ENCODE measurements around the gene CDH4. TPM values are rescaled to one million over a fixed set of nuclear protein-coding genes. Genes with fewer than 3 reads are reported as not detected.

The CDH4 gene
- total RNA-seq, 2 experiments from 2014 or later = not detected

DNA sequence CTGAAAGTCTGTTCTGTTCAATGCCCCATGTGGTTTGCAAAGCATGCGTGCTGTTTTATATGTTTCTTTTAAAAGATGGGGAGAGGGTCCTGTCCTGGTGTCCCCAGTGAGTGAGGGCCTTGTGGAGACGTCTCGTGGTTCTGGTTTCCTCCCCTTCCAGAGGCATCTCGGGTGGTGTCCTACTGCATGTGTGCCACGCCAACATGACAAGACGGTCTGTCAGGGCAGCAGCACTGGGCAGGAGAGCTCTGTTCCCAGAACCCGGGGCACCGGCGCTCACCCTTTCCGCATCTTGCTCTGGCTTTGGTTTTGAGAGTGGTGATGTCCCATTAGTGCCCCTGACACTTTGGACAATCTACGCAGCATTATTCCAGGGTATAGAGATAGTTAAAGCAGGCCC lies 275.6 kb downstream of the CDH4 start:
- H3K36me3 ChIP-seq (ENCODE audit: insufficient read depth, low read length) = no peaks in the 10 kb centered on the region
- H3K4me2 ChIP-seq (ENCODE audit: low read length) = no peak overlapping the region
- H3K9me3 ChIP-seq (ENCODE audit: low read length) = no peaks in the 10 kb centered on the region
- no peaks in the 10 kb centered on the region for H3K79me2 ChIP-seq (ENCODE audit: insufficient read depth, low read depth, low read length)
- no peak overlapping the region for H3K27ac ChIP-seq (ENCODE audit: low read depth, low read length, poor library complexity, severe bottlenecking)
- intact Hi-C loops (cut with micrococcal nuclease; ENCODE audit: unreplicated experiment) = no loop called here
- DNase-seq (ENCODE audit: low spot score) = no peak
- H3K9me2 ChIP-seq (ENCODE audit: insufficient read depth, low read length) = no peaks in the 10 kb centered on the region
- ChIA-PET CTCF (ENCODE audit: unreplicated experiment) (no interaction called here), POLR2A (interaction anchor here (0.6 kb wide), 1 partner anchor 122 kb away, joined by 3 read pairs; no protein-coding TSS in a partner anchor)
- H2AFZ ChIP-seq (ENCODE audit: low read length) = no peak overlapping the region
- no peaks in the 10 kb centered on the region for H4K20me1 ChIP-seq (ENCODE audit: insufficient read depth, low read length)
- BruUV-seq (replicated peaks) = no TSS peak
- TF ChIP-seq, protein P1, sequence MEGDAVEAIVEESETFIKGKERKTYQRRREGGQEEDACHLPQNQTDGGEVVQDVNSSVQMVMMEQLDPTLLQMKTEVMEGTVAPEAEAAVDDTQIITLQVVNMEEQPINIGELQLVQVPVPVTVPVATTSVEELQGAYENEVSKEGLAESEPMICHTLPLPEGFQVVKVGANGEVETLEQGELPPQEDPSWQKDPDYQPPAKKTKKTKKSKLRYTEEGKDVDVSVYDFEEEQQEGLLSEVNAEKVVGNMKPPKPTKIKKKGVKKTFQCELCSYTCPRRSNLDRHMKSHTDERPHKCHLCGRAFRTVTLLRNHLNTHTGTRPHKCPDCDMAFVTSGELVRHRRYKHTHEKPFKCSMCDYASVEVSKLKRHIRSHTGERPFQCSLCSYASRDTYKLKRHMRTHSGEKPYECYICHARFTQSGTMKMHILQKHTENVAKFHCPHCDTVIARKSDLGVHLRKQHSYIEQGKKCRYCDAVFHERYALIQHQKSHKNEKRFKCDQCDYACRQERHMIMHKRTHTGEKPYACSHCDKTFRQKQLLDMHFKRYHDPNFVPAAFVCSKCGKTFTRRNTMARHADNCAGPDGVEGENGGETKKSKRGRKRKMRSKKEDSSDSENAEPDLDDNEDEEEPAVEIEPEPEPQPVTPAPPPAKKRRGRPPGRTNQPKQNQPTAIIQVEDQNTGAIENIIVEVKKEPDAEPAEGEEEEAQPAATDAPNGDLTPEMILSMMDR (conservative IDR thresholded peaks at IDR 0.05; ENCODE audit: low read length) = no peak
- no peak for TF ChIP-seq EZH2phosphoT487 (IDR thresholded peaks at IDR 0.05; ENCODE audit: borderline replicate concordance, low read depth, low read length)
- no peak overlapping the region for H3K4me3 ChIP-seq (ENCODE audit: low read depth, low read length, poor library complexity, severe bottlenecking)
- H3K4me1 ChIP-seq (ENCODE audit: insufficient read depth, low read length, poor library complexity, severe bottlenecking) = no peaks in the 10 kb centered on the region

DNA sequence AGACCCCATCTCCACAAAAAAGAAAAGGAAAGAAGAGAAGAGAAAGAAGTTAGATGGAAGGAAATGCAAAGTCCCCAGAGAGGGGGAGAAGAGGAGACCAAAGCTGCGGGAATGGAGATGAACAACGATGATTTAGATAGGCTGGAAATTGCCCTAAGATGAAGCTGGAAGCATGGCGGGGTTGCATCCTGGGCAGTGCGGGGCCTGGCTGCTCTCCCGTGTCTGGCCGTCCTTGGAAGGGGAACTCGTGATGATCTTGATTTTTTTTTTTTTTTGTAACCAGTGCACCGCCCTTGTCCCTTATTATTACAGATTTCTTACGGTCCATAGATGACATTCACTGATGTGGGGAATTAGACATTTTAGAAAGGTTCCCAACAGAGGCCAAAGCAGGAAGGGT lies 276.5 kb downstream of the CDH4 start:
- no peak for DNase-seq (ENCODE audit: low spot score)
- no peak overlapping the region for H2AFZ ChIP-seq (ENCODE audit: low read length)
- POLR2A ChIA-PET = no interaction called here
- H3K79me2 ChIP-seq (ENCODE audit: insufficient read depth, low read depth, low read length) = no peaks in the 10 kb centered on the region
- H3K4me1 ChIP-seq (ENCODE audit: insufficient read depth, low read length, poor library complexity, severe bottlenecking) = no peaks in the 10 kb centered on the region
- intact Hi-C loops (cut with micrococcal nuclease; ENCODE audit: unreplicated experiment) = no loop called here
- no peak overlapping the region for H3K27ac ChIP-seq (ENCODE audit: low read depth, low read length, poor library complexity, severe bottlenecking)
- no peaks in the 10 kb centered on the region for H3K9me3 ChIP-seq (ENCODE audit: low read length)
- no peak overlapping the region for H3K4me2 ChIP-seq (ENCODE audit: low read length)
- no peak overlapping the region for H3K4me3 ChIP-seq (ENCODE audit: low read depth, low read length, poor library complexity, severe bottlenecking)
- BruUV-seq (replicated peaks) = no TSS peak
- TF ChIP-seq EZH2phosphoT487 (IDR thresholded peaks at IDR 0.05; ENCODE audit: borderline replicate concordance, low read depth, low read length) = no peak
- TF ChIP-seq, protein P1 (conservative IDR thresholded peaks at IDR 0.05; ENCODE audit: low read length) = no peak
- no peaks in the 10 kb centered on the region for H3K36me3 ChIP-seq (ENCODE audit: insufficient read depth, low read length)
- no peaks in the 10 kb centered on the region for H4K20me1 ChIP-seq (ENCODE audit: insufficient read depth, low read length)
- CTCF ChIA-PET (ENCODE audit: unreplicated experiment) = no interaction called here
- H3K9me2 ChIP-seq (ENCODE audit: insufficient read depth, low read length) = no peaks in the 10 kb centered on the region

DNA sequence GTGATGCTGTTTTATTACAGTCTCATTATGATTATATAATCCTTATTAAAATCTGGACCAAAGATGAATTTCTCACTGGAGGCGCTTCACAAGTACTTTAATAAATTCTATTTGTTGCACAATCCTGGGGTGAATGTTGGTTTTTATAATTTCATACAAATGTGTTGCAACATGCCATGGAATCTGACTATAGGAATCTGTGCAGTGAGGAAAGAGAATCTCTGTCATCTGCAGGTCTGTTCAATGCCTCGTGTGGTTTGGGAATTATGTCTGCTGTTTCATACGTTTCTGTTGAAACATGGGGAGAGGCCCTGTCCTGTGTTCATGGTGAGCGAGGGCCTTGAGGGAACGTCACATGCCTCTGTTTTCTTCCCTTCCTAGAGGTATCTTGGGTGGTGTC lies 277.3 kb downstream of the CDH4 start:
- no peaks in the 10 kb centered on the region for H3K9me2 ChIP-seq (ENCODE audit: insufficient read depth, low read length)
- no peak overlapping the region for H2AFZ ChIP-seq (ENCODE audit: low read length)
- H3K4me3 ChIP-seq (ENCODE audit: low read depth, low read length, poor library complexity, severe bottlenecking) = no peak overlapping the region
- H3K9me3 ChIP-seq (ENCODE audit: low read length) = no peaks in the 10 kb centered on the region
- intact Hi-C loops (cut with micrococcal nuclease; ENCODE audit: unreplicated experiment) = no loop called here
- H3K27ac ChIP-seq (ENCODE audit: low read depth, low read length, poor library complexity, severe bottlenecking) = no peak overlapping the region
- H3K36me3 ChIP-seq (ENCODE audit: insufficient read depth, low read length) = no peaks in the 10 kb centered on the region
- H3K4me2 ChIP-seq (ENCODE audit: low read length) = no peak overlapping the region
- no peak for DNase-seq (ENCODE audit: low spot score)
- POLR2A ChIA-PET = no interaction called here
- no peaks in the 10 kb centered on the region for H3K4me1 ChIP-seq (ENCODE audit: insufficient read depth, low read length, poor library complexity, severe bottlenecking)
- CTCF ChIA-PET (ENCODE audit: unreplicated experiment) = no interaction called here
- no peaks in the 10 kb centered on the region for H4K20me1 ChIP-seq (ENCODE audit: insufficient read depth, low read length)
- TF ChIP-seq, protein P1 (conservative IDR thresholded peaks at IDR 0.05; ENCODE audit: low read length) = no peak
- TF ChIP-seq EZH2phosphoT487 (IDR thresholded peaks at IDR 0.05; ENCODE audit: borderline replicate concordance, low read depth, low read length) = no peak
- H3K79me2 ChIP-seq (ENCODE audit: insufficient read depth, low read depth, low read length) = no peaks in the 10 kb centered on the region
- BruUV-seq (replicated peaks) = no TSS peak

Measured in OCI-LY7 (cell line).